ENCODE results near the gene GOLGA2. TPM values are rescaled to one million over a fixed set of nuclear protein-coding genes. Genes with fewer than 3 reads are reported as not detected.

GOLGA2 gene
- total RNA-seq, 2 donors from 2014 or later: 53.2 to 138 TPM

DNA sequence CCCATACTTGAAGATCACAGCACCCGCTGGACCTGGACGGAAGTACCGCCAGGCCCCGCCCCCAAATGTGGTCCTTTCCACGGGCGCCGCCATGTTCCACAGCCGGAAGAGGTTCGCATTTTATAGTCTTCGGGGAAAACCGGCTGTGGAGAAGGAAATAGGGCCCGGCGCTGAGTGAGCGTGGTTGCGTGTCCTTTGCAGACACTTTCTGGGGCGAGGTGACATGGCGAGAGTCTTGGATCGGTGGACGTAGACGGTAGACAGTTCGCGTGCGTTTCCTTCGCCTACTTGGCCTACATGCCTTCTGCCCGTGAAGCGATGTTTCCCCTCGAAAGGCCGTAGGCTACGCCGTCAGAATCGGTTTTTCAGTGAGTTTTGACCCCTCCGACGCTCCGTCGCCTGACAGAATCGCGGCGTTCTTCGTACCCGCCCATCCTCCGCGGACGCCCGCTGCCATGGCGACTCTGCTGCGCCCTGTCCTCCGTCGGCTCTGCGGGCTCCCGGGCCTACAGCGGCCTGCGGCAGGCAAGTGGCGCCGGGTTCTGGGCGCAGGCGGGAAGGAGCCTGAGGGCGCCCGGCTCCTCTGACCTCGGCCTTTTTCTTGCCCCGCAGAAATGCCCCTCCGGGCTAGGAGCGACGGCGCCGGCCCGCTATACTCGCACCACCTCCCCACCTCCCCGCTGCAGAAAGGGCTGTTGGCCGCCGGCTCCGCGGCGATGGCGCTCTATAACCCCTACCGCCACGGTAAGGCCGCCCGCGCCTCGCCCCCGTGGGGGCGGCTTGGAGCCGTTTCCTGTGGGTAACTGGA is 46.8 kb upstream of the GOLGA2 start, which contains the start of the genes COQ4 and TRUB2:
Gene COQ4, plus strand, starts transcription at position 436 of the 808 bp plus-strand sequence. Its CDS starts 20 bp downstream, at position 456.
Gene TRUB2, minus strand, starts transcription at position 44 of the 808 bp plus-strand sequence. Its CDS starts 39 bp downstream, at position 5.
- intact Hi-C loops (cut with DNase I): no loop called here
- peak within 1 kb of the TSS; percentile 82 to 93 (median 88) for H3K27ac ChIP-seq
- H3K4me1 ChIP-seq: peaks cover 24% of the 10 kb centered on the region
- peak in 2 of 3 donors; percentile 50 to 63 for TF ChIP-seq POLR2A (IDR thresholded peaks at IDR 0.05)
- TF ChIP-seq, protein P1, sequence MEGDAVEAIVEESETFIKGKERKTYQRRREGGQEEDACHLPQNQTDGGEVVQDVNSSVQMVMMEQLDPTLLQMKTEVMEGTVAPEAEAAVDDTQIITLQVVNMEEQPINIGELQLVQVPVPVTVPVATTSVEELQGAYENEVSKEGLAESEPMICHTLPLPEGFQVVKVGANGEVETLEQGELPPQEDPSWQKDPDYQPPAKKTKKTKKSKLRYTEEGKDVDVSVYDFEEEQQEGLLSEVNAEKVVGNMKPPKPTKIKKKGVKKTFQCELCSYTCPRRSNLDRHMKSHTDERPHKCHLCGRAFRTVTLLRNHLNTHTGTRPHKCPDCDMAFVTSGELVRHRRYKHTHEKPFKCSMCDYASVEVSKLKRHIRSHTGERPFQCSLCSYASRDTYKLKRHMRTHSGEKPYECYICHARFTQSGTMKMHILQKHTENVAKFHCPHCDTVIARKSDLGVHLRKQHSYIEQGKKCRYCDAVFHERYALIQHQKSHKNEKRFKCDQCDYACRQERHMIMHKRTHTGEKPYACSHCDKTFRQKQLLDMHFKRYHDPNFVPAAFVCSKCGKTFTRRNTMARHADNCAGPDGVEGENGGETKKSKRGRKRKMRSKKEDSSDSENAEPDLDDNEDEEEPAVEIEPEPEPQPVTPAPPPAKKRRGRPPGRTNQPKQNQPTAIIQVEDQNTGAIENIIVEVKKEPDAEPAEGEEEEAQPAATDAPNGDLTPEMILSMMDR (IDR thresholded peaks at IDR 0.05): no peak
- H3K27me3 ChIP-seq: no peaks in the 10 kb centered on the region
- H3K9me3 ChIP-seq: no peaks in the 10 kb centered on the region
- peaks cover 0 to 4% of the 10 kb centered on the region in 2 donors for H3K36me3 ChIP-seq (replicated peaks in 1 of 2; ENCODE audit: insufficient read depth in 1 of 2, low read depth in 2 of 2)
- DNase-seq (peak; percentile 93 to 97 (median 95)), ATAC-seq (peak; percentile 98)
- 1% methylated on average over 80 of the region's 83 CpGs; no CpG with 5 or more reads in 1 of the 2 donors for WGBS, 2 donors
- peak within 1 kb of the TSS; percentile 77 to 88 for H3K4me3 ChIP-seq

DNA sequence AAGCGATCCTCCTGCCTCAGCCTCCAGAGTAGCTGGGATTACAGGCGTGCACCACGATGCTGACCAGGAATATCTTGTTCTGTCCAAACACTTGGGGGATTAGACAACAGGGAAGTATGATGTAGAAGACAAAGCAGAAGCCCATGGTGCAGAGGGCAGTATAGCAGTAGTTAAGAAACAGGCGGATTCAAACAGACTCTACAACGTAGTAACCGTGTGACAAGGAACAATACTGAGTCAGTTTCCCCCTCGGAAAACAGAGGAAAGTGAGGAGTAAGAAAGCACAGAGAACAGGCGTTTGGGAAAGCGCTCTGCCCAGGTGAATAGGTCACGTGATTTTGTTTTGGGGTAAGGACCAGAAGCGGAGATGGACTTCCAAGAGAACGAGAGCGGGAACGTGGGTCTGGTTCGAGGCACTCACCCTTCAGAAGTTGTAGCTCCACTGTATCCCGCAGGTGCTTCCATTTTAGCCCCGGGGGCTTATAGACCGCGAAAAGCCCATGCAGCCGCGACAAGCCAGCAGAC is 46.1 kb upstream of the GOLGA2 start:
- WGBS, 2 donors: 0 to 1% methylated on average over 16 to 21 of the region's 21 CpGs
- peak; percentile 6 for ATAC-seq
- no peaks in the 10 kb centered on the region for H3K27me3 ChIP-seq

DNA sequence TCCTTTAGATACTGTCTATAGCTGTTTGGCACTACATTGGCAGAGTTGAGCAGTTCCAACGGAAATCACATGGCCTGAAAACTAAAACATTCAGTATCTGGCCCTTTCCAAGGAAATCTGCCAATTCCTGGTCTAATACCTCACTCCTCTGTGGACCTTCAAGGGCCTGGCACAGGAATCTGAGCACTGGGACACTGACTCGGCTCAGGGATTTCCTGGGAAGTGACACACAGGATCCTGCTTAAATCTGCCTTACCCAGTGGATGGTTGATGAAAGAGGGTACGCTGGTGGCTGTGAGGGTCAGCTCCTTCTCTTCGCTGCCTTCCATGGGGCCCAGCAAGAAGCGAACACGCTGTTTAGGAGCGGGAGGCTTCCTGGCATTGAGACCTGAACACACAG is 45.5 kb upstream of the GOLGA2 start:
- 68 to 73% methylated on average over 6 to 7 of the region's 7 CpGs for WGBS, 2 donors

More for the DNA sequence above, 46.1 kb upstream of the GOLGA2 start:
- H3K4me1 ChIP-seq: peaks cover 24% of the 10 kb centered on the region
- H3K36me3 ChIP-seq (replicated peaks in 1 of 2; ENCODE audit: insufficient read depth in 1 of 2, low read depth in 2 of 2): peaks cover 0 to 11% of the 10 kb centered on the region in 2 donors
- intact Hi-C loops (cut with DNase I): no loop called here
- no peaks in the 10 kb centered on the region for H3K9me3 ChIP-seq
- peak overlapping the region; percentile 77 to 88 for H3K4me3 ChIP-seq
- TF ChIP-seq, protein P1 (IDR thresholded peaks at IDR 0.05): no peak
- no peak for TF ChIP-seq POLR2A (IDR thresholded peaks at IDR 0.05)
- peak overlapping the region; percentile 82 to 93 (median 88) for H3K27ac ChIP-seq
- DNase-seq: no peak

DNA sequence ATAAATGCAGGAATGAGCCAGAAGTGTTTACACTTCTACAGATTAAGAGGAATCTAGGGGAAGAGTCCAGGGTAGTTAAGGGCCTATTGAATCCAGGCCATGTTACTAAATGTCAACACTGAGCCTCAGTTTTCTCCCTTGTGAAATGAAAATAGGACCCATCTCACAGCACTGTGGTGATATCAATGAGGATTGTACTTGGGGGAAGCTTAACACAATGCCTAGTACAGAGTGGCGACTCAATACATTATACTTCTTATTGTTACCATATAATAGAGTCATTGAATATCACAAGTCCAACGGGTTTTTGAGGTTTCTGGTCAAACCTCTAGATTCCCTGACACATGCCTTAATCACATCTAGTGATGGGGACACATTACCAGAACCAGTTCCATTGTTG is 41.8 kb upstream of the GOLGA2 start:
- ATAC-seq (no peak), DNase-seq (no peak)
- no peak for TF ChIP-seq POLR2A (IDR thresholded peaks at IDR 0.05)
- TF ChIP-seq, protein P1 (IDR thresholded peaks at IDR 0.05): no peak
- H3K27ac ChIP-seq: no peak overlapping the region
- WGBS, 2 donors: 60 to 92% methylated on average over 2 of the region's 2 CpGs
- peaks cover 8% of the 10 kb centered on the region for H3K4me1 ChIP-seq
- intact Hi-C loops (cut with DNase I): no loop called here
- no peaks in the 10 kb centered on the region for H3K27me3 ChIP-seq
- no peak overlapping the region for H3K4me3 ChIP-seq
- H3K36me3 ChIP-seq (replicated peaks in 1 of 2; ENCODE audit: insufficient read depth in 1 of 2, low read depth in 2 of 2): peaks cover 0 to 16% of the 10 kb centered on the region in 2 donors
- H3K9me3 ChIP-seq: no peaks in the 10 kb centered on the region

More for the DNA sequence above, 45.5 kb upstream of the GOLGA2 start:
- TF ChIP-seq, protein P1 (IDR thresholded peaks at IDR 0.05): no peak
- no peak for TF ChIP-seq POLR2A (IDR thresholded peaks at IDR 0.05)
- peak overlapping the region; percentile 77 to 88 for H3K4me3 ChIP-seq
- H3K36me3 ChIP-seq (replicated peaks in 1 of 2; ENCODE audit: insufficient read depth in 1 of 2, low read depth in 2 of 2): peaks cover 0 to 17% of the 10 kb centered on the region in 2 donors
- DNase-seq (no peak), ATAC-seq (no peak)
- no peak overlapping the region for H3K27ac ChIP-seq
- no peaks in the 10 kb centered on the region for H3K27me3 ChIP-seq
- intact Hi-C loops (cut with DNase I): no loop called here
- H3K9me3 ChIP-seq: no peaks in the 10 kb centered on the region
- H3K4me1 ChIP-seq: peaks cover 24% of the 10 kb centered on the region

All from body of pancreas (tissue), 4 donors.